NB4 (cell line): ENCODE data around the gene CPE.

Source experiments
- MAX ChIP-seq: IDR thresholded peaks from 2 replicates; pipeline ENCODE4 v1.6.1; 2011; ENCODE audit warnings: low read depth, low read length
- POLR2A ChIP-seq: IDR thresholded peaks from 2 replicates; pipeline ENCODE4 v1.6.1; 2011; ENCODE audit warnings: mild to moderate bottlenecking; ENCODE audit not compliant: insufficient read length; ENCODE audit errors: extremely low read depth
- TF ChIP-seq, protein P1 (sequence below): IDR thresholded peaks from one replicate; pipeline ENCODE4 v1.5.1; 2012; ENCODE audit warnings: low read depth, low read length

DNA sequence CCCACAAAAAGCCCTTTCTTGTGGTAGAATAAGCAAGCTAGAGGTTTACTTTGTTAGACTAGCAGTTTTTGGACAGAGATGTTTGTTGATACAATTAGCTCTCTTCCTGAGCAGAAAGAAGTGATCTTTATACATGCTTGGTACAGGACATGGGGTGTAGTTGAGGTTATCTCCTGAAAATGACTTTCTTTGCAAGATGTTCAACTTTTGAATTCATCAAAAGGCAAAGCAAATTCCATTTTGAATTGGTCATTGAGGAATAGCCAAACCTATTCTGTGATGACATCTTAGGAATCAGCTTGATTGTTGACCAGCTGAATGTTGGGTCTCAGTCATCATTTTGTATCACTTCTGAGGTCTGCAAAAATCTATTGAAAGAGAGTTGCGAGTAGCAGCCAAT is 3.8 kb downstream of the CPE start:
- TF ChIP-seq POLR2A, result no peak
- TF ChIP-seq, protein P1, sequence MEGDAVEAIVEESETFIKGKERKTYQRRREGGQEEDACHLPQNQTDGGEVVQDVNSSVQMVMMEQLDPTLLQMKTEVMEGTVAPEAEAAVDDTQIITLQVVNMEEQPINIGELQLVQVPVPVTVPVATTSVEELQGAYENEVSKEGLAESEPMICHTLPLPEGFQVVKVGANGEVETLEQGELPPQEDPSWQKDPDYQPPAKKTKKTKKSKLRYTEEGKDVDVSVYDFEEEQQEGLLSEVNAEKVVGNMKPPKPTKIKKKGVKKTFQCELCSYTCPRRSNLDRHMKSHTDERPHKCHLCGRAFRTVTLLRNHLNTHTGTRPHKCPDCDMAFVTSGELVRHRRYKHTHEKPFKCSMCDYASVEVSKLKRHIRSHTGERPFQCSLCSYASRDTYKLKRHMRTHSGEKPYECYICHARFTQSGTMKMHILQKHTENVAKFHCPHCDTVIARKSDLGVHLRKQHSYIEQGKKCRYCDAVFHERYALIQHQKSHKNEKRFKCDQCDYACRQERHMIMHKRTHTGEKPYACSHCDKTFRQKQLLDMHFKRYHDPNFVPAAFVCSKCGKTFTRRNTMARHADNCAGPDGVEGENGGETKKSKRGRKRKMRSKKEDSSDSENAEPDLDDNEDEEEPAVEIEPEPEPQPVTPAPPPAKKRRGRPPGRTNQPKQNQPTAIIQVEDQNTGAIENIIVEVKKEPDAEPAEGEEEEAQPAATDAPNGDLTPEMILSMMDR, result no peak
- no peak for TF ChIP-seq MAX
